ENCODE results near the gene TNFRSF1A.

The TNFRSF1A gene

DNA sequence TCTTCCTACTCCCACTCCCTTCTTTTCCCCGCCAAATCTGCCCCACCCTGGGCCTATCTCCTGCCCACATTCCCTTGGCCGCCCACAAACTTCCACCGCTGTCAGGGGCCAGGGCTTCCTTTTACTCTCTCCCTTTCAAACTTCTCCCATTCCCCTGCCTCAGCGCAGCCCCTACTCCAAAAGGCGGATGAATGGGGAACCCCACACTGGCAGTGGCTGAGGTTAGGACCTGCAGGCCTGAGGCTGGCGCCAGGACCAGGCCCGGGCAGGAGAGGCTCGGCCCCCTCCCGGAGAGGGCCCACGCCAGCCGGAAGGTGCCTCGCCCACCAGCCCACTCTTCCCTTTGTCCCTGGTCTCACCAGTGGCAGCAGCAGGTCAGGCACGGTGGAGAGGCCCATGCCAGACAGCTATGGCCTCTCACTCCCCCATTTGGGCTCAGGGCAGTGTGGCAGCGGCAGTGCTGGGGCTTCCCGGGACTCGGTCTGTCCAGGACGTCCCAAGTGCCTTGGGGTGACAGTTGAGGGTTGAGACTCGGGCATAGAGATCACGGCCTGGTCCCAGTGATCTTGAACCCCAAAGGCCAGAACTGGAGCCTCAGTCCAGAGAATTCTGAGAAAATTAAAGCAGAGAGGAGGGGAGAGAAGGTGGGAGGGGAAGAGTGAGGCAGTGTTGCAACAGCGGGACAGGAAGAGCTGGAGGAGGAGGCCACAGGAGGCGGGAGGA, at the start of gene TNFRSF1A:
TSS of gene TNFRSF1A (minus strand) at position 660 of the 723 bp plus-strand sequence. CDS start at position 398, 262 bp downstream.
- DNase-seq = peak; percentile 44 to 50

DNA sequence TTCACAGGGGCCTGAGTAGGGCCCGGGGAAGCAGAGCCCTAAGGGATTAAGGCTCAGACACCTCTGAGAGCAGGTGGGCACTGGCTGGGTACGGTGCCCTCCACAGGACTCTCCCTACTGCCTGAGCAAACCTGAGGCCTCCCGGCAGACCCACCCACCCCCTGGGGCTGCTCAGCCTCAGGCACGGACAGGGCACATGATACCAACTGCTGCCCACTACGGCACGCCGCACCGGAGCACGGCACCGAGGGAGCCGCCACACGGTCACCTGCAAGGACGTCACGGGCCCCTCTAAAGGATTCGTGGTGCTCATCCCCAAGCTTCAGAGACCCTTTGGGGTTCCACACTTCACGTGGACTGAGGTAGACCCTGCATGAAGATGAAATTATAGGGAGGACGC, 49.1 kb upstream of the TNFRSF1A start:
- DNase-seq = no peak

DNA sequence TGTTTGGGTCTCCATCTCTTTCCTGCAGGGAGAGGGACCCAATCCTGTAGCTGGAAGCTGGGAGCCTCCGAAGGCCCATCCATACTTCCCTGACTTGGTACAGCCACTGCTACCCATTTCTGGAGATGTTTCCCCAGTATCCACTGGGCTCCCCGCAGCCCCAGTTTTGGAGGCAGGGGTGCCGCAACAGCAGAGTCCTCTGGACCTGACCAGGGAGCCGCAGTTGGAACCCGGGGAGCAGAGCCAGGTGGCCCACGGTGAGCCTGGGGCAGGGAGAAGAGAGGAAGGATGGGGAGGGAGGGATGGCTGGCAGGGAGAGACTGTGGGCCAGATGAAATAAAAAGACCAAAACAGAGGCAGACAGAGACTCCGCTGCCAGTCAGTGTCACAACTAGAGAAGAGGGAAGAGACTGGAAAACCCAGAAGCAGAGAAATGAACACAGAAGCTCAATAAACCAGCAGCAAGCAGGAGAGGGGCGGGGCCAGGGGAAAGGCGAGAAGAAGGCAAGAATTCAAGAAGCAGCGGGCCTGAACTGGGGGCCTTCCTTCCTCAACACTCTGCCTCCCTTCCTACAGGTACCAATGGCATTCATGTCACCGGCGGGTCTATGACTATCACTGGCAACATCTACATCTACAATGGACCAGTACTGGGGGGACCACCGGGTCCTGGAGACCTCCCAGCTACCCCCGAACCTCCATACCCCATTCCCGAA, 48.4 kb upstream of the TNFRSF1A start:
- DNase-seq = no peak

GRCh38 chr12:6387541-6387940, 45.7 kb upstream of the TNFRSF1A start:
- no peak for DNase-seq

GRCh38 chr12:6386491-6386890, 44.6 kb upstream of the TNFRSF1A start:
- no peak for DNase-seq

GRCh38 chr12:6386038-6386437, 44.2 kb upstream of the TNFRSF1A start:
- DNase-seq = no peak

GRCh38 chr12:6384499-6385436, 42.9 kb upstream of the TNFRSF1A start:
- DNase-seq = no peak

DNA sequence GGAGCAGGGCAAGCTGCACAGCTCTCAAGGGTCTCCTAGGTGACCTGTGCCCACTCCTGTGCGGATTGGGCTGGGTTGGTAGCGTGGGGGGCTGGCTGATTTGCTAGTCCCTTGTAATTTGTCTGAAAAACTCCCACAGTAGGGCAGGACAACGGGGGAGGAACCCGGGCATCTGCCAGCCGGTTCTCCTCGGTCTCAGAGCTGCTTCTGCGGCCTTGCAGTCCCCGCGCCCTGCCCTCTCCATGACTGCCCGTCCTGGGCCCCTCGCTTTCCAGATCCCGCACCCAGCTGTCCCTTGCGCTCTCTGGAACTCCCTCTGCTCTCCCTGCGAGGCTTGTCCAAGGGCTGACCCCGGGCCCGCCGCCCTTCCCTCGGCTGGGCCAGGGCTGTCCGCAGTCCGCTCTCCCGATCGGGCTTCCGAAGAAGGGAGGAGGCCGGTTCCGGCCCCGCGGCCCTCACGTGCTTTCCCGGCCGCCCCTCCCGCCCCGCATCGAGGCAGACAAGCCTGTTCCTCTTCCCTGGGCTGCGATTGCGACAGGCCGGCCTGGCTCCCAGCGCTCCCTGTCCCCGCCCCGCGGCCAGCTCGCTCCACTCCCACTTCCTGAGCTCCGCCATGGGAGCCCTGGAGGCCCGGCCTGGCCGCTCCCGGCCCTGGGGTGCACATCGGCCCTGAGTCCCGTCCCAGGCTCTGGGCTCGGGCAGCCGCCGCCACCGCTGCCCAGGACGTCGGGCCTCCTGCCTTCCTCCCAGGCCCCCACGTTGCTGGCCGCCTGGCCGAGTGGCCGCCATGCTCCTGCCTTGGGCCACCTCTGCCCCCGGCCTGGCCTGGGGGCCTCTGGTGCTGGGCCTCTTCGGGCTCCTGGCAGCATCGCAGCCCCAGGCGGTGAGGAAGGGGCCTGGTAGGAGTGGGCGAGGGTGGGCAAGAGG, 42.0 kb upstream of the TNFRSF1A start, which contains the start of gene LTBR:
TSS of gene LTBR (plus strand) at position 591 of the 927 bp plus-strand sequence. CDS start at position 788, 197 bp downstream.
- peak in 1 of 2 experiments; percentile 16 for DNase-seq

GRCh38 chr12:6382982-6383381, 41.1 kb upstream of the TNFRSF1A start:
- DNase-seq = no peak

DNA sequence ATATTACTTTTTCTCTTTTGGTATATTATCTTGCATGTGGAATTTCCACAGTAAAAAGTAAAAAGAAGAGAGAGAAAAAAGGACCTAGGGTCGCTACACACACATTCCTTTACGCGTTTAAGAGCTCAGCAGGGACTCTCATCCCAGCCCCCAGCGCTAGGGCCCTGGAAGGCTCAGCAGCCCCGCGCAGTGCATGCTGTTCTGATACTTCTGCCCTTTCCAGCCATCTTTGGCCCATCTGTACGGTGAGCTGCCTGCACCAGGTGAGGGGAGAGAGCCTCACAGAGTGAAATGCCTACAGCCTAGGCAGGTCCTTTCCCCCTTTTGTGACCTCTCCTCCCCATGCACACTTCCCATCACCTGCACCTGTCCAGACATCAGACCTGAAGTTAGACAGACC, 40.5 kb upstream of the TNFRSF1A start:
- no peak for DNase-seq

- DNase-seq = no peak
These were observed 38.6 kb upstream of the TNFRSF1A start for GRCh38 chr12:6380141-6381121.

DNA sequence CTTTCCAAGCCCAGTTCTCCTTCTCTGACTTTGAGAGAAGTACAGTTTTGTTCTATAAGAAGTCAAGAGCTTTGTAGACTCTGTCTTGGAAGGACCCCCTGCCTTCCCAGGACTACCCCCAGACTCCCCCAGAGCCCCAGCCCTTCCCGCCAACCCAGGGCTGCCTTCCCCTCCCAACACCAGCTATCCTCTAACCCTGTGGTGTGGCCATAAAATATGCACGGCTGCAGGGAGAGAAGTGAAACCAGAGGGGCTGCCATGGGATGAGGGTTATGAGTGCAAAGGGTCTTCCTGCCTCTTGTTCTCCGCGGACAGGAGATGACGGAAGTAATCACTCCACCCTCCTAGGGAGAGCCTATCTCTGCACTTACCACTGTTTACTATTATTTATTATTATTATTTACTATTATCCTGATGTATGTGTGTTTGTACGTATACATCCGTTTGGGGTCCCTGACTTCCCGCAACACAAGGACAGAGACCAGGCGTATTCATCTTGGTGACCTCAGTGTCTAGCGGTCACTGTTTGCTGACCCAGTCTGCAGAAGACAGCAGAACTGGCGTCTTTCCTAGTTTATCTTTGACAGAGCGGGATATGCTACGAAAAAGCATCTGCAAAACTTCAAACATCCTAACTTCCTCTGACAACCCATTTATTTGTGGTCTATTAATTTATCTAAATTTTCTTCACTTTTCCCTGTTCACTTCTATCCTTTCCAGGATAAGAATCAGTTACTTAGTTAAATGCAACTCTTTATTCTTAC, 37.0 kb upstream of the TNFRSF1A start:
- no peak for DNase-seq

DNA sequence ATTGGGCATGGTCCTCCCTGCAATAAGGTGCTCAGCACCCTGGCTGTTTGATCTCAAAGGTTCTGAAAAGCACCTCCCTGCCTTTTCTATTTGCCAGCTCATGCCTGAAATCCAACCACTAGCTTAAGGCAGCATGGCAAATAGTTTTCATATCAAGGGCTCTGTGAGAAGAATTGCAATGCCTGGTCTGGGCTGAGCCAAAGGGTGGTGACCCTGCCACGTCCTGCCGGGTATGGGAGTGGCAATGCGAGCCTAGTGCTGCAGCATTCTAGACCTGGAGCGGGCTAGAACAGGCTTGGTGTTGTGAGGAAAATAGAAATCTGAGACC, 35.8 kb upstream of the TNFRSF1A start:
- DNase-seq = no peak

DNA sequence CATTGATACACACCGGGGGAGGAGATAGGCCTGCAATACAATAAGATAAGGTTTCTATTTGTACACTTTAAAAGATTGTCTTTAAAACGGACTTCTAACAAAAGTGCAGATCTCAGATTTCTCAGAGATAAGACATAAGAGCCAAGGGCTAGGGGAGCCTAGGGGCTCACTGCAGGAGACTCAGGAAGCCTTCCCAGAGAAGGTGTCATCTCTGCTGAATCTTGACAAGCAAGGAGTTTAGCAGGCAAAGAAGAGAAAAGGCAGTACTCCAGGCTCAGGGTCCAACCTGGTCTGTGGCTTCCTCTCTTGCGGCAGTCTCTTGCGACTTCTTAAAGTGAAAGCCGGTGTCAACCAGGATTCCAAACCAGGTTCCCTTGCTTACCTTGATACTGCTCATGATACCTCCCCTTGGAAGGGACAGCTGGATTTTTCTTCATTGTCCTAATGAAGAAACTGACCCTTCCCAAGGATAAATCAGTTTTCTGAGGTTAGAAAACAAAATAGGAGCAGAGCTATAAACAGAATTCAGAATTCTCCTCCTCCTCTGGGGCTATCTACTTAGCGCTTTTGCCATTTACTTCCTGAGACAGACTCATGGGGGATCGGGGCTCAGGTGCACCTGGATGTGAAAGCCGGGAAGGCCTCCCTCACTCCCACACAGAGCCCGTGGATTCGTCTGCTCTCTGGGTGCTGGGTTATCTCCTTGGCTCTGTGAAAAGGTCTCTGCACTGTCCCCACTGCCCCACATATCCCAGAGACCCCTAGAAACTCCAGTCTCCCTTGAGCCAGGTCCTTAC, 35.2 kb upstream of the TNFRSF1A start:
- no peak for DNase-seq

DNA sequence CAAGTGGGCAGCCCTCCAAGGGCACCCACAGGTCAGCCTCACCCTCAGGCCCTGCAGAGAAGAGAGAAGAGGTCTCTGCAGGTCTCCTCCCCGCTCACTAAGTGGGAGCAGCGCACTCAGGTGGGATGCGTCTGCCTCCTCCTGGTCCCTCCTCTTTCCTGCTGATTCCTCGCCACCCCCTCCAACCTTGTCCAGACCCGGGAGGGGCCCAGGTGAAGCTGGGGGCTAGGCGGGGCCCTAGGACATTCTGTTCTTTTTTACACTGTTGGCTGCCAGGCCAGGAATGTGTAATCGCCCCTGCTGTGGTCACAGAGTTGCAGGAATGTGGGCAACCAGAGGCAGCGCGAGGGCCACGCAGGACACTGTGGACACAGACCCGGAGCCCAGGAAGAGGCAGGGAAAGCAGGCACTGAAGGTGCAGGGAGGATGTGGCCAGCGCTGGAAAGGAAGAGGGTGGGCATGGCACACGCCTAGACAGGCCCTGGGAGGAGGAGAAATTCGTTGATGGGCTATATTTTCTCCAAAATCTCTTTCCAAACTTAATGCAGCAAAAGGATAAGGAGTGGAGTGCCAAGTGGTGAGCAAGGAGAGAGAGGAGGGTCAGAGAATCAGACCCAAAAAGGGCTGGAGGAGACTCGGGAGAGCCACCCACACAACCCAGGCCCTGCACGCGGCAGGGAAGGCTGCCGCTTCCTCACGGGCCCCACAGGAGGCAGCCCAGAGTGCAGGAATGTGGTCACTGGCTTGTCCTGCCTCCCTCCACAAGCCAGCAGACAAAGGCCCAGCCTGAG, 34.4 kb upstream of the TNFRSF1A start:
- DNase-seq = no peak

- no peak for DNase-seq
These were observed 33.6 kb upstream of the TNFRSF1A start, which contains the start of gene SCNN1A for GRCh38 chr12:6375269-6376078. Gene SCNN1A, minus strand, starts transcription at chr12:6375563. Its CDS starts 780 bp downstream, at chr12:6374783.

DNA sequence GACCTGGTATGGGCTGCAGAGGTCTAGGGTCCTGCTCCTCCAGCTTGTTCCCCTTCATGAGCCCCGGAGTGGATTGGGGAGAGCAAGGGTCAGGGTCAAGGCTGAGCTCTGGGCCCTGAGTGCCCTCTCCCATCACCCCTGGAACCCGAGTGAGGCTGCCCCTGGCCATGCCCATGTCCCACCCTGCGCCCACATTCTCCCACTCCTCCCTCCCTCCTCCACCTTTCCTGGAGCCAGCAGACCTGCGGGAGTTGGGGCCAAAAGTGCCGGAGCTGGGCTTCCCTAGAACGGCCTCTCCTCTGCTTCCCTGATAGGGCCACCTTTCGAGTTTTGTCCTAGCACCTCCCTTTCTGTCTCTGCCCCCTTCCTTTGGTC, 32.9 kb upstream of the TNFRSF1A start:
- DNase-seq = no peak
